Type B pancreatic cell (in vitro differentiated cells): ENCODE data around the gene CYP24A1. TPM values are rescaled to one million over a fixed set of nuclear protein-coding genes. Genes with fewer than 3 reads are reported as not detected.

ENCODE experiments used
- DNase-seq: peaks from one replicate; pipeline ENCODE4 v3.0.0; 2021; ENCODE audit warnings: mixed read lengths; ENCODE audit not compliant: unreplicated experiment; ENCODE audit errors: extremely low spot score
- H3K27ac Mint-ChIP-seq: 2 replicates; pipeline ENCODE4 v1.8.0; 2021; ENCODE audit warnings: mild to moderate bottlenecking, mixed read lengths
- H3K27me3 Mint-ChIP-seq: 2 replicates; pipeline ENCODE4 v1.8.0; 2021; ENCODE audit warnings: mixed read lengths
- H3K36me3 Mint-ChIP-seq: 2 replicates; pipeline ENCODE4 v1.8.0; 2021; ENCODE audit warnings: mixed read lengths
- H3K4me1 Mint-ChIP-seq: one replicate; pipeline ENCODE4 v1.8.0; 2021; ENCODE audit warnings: mixed read lengths; ENCODE audit not compliant: unreplicated experiment
- H3K4me3 Mint-ChIP-seq: 2 replicates; pipeline ENCODE4 v1.8.0; 2021; ENCODE audit warnings: mild to moderate bottlenecking, mixed read lengths
- H3K9me3 Mint-ChIP-seq: 2 replicates; pipeline ENCODE4 v1.8.0; 2021; ENCODE audit warnings: mixed read lengths
- CTCF ChIP-seq: fragments of 200-600 bp; sonication (generic); conservative IDR thresholded peaks from 2 replicates; pipeline ENCODE4 v1.5.0; 2021; ENCODE audit warnings: antibody characterized with exemption, mild to moderate bottlenecking
- total RNA-seq: library from RNA; stranded (reverse); gene quantifications from 2 replicates; pipeline ENCODE4 v1.2.1, GENCODE V29; 2021; ENCODE audit warnings: low replicate concordance

Gene CYP24A1
- total RNA-seq, 1 donor from 2014 or later: 7.1 TPM

GRCh38 chr20:54207053-54207742 lies 33.4 kb upstream of the CYP24A1 start:
- Mint-ChIP-seq H3K27me3 (no peaks in the 10 kb centered on the region), H3K36me3 (peaks cover 21% of the 10 kb centered on the region), H3K4me1 (peaks cover 27% of the 10 kb centered on the region), H3K9me3 (no peaks in the 10 kb centered on the region), H3K4me3 (peak overlapping the region; percentile 99), H3K27ac (peak overlapping the region; percentile 100)
- TF ChIP-seq CTCF: no peak
- no peak for DNase-seq

GRCh38 chr20:54205450-54205849 lies 31.7 kb upstream of the CYP24A1 start:
- Mint-ChIP-seq H3K4me1 (peaks cover 28% of the 10 kb centered on the region), H3K36me3 (peaks cover 9% of the 10 kb centered on the region), H3K4me3 (no peak overlapping the region), H3K27me3 (no peaks in the 10 kb centered on the region), H3K27ac (no peak overlapping the region), H3K9me3 (no peaks in the 10 kb centered on the region)
- no peak for TF ChIP-seq CTCF
- no peak for DNase-seq

- Mint-ChIP-seq H3K4me1 (peaks cover 21% of the 10 kb centered on the region), H3K27ac (no peak overlapping the region), H3K27me3 (no peaks in the 10 kb centered on the region), H3K9me3 (no peaks in the 10 kb centered on the region), H3K36me3 (peaks cover 2% of the 10 kb centered on the region), H3K4me3 (no peak overlapping the region)
- DNase-seq: no peak
- TF ChIP-seq CTCF: no peak
Observed at GRCh38 chr20:54204481-54204880, 30.7 kb upstream of the CYP24A1 start.

- H3K36me3 Mint-ChIP-seq: no peaks in the 10 kb centered on the region
- TF ChIP-seq CTCF: no peak
- no peak for DNase-seq
- no peaks in the 10 kb centered on the region for H3K9me3 Mint-ChIP-seq
- no peaks in the 10 kb centered on the region for H3K27me3 Mint-ChIP-seq
- H3K27ac Mint-ChIP-seq: no peak overlapping the region
- H3K4me1 Mint-ChIP-seq: peaks cover 18% of the 10 kb centered on the region
- H3K4me3 Mint-ChIP-seq: no peak overlapping the region
Observed at GRCh38 chr20:54204063-54204462, 30.3 kb upstream of the CYP24A1 start.

- no peak for DNase-seq
- Mint-ChIP-seq H3K4me3 (no peak overlapping the region), H3K27ac (no peak overlapping the region), H3K4me1 (peaks cover 14% of the 10 kb centered on the region), H3K36me3 (no peaks in the 10 kb centered on the region), H3K9me3 (no peaks in the 10 kb centered on the region), H3K27me3 (no peaks in the 10 kb centered on the region)
- TF ChIP-seq CTCF: no peak
Observed at GRCh38 chr20:54203281-54203680, 29.5 kb upstream of the CYP24A1 start.
